OCI-LY3 (cell line): ENCODE results near the gene GLYATL1.

ENCODE experiments used
- EZH2phosphoT487 ChIP-seq: fragments of 200-600 bp; shearing (Covaris generic); IDR thresholded peaks from 2 replicates; pipeline ENCODE4 v1.6.1; 2018; ENCODE audit warnings: antibody characterized with exemption, mixed run types, low read depth
- TF ChIP-seq, protein P1 (sequence below): fragments of 200-600, 300-600 bp; sonication (generic); IDR thresholded peaks from 2 replicates; pipeline ENCODE4 v1.5.1; 2014; ENCODE audit warnings: antibody characterized with exemption, low read length, low read depth

DNA sequence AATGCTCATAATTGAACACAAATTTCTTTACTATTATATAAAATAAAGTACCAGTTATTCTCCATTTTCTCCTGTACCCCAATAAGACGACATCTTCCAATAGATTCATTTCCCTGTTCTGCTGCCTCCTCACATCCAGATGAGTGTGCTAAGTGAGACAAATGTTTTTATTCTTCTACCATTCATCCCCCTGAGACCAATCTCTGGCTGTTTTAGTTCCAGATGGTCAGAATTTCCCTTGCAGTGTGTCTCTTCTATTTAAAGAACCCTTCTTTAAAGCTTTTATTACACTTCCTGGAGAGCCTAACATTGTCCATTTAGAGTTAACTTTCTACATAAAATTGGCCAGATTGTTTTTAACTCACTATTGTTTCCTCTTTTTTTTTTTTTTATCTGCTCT is 41.2 kb upstream of the GLYATL1 start:
- TF ChIP-seq, protein P1, sequence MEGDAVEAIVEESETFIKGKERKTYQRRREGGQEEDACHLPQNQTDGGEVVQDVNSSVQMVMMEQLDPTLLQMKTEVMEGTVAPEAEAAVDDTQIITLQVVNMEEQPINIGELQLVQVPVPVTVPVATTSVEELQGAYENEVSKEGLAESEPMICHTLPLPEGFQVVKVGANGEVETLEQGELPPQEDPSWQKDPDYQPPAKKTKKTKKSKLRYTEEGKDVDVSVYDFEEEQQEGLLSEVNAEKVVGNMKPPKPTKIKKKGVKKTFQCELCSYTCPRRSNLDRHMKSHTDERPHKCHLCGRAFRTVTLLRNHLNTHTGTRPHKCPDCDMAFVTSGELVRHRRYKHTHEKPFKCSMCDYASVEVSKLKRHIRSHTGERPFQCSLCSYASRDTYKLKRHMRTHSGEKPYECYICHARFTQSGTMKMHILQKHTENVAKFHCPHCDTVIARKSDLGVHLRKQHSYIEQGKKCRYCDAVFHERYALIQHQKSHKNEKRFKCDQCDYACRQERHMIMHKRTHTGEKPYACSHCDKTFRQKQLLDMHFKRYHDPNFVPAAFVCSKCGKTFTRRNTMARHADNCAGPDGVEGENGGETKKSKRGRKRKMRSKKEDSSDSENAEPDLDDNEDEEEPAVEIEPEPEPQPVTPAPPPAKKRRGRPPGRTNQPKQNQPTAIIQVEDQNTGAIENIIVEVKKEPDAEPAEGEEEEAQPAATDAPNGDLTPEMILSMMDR, result no peak
- TF ChIP-seq EZH2phosphoT487, result no peak
